ENCODE results near the gene ALS2CL.

DNA sequence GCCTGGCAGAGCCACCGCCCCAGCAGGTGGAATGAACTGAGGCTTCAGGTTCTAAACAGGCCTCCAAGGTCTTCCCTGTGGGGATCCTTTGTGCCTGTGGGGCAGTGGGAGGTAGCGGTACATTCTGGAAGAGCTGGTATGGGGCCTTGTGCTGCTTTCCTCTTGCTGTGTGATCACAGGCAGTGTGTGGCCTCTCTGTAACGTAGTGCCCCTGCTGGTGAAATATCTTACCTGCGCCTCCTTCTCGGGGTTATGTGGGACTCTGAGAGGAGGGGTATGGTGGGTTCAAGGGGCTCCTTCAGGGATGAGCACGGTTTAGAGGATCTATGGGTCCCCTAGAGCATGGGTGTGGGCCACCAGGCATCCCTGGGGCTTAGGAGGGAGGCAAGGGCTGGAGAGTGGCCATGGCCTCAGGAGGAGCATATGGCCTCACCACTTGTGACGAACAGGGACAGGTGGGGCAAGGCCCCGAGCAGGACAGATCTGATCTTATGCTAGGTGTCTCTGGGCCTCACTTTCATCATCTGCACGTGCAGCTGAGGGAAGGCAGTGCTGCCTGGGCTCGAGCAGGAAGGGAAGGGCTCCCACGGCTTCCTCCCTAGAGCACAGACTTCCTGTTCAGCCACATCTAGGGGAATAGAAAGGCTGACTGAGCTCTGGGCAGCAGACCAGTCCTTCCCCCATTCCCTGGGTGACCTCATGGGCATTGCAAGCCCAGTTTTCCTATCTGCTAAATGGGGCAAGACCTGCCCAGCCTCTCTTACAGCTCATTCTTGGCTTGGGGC lies 1.9 kb upstream of the ALS2CL start:
- TF ChIP-seq EZH2 (IDR thresholded peaks at IDR 0.05; ENCODE audit: insufficient read depth, poor library complexity, severe bottlenecking), result no peak
- no peak for TF ChIP-seq EZH2phosphoT487 (IDR thresholded peaks at IDR 0.05; ENCODE audit: insufficient read depth, low read depth)

Measured in GM23248 (cell line).